Stimulated activated CD4-positive, alpha-beta T cell treated with anti-CD3 and anti-CD28 coated beads, Interleukin-2, amount 100 ng/mL, for 4 hours (primary cell): ENCODE data around the gene DPYSL4.
"Not testable (repeated sequence)": the region's sequence is repeated elsewhere in the genome, so short reads cannot be mapped to it uniquely, and the experiment has no call there.

Experiments used
- DNase-seq: peaks from one replicate; pipeline ENCODE4 v3.0.0-alpha.2; 2020; ENCODE audit warnings: low read depth

DPYSL4 gene

DNA sequence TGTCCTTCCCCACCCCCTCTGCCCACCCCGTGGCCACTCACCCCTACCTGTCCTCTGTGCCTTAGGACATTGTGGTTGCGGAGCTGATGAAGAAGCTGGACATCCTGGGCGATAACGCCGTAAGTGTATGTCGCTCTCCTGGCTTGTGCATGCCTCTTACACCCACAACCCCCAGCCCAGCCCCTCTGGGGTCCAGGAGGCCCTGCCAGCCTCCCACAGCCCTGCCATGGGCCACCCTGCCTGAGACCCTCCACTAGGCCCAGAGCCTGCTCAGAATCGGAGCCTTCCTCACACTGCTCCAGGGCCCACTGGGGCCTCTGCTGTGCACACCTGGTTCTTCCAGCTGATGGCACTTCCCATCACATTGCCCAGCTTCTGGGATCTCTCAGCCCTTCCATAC is 36.8 kb upstream of the DPYSL4 start:
- DNase-seq: no peak

GRCh38 chr10:132150777-132151176 is 36.0 kb upstream of the DPYSL4 start:
- no peak for DNase-seq

DNA sequence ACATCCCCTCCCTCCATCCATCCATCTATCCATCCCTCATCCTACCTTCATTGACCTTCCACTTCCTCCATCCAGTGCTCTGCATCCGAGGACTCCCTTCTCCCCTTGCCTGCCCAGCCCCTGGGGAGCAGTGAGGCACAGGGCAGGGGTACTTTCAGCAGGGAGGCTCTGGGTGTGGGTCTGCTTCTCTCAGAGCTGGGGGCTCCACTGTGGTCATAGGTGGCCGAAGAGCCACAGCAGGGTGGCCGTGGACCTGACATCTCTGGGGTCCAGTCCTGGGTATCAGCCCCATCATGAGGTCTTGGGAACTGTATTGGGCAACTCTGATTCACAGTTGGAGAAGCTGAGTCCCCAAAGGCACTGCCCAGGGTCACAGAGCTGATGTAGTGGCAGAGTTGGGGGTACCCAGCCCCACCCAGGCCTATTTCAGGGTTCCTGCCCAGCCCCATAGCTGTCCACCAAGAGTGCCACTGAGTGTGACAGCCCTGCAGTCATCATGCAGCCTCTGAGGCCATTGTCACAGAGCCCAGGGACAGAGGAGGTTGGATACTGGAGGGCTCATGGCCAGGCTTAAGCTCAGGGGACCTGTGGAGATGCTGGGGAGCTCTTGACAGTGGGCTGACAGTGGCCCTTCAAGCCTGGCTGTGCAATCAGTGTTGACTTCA is 35.3 kb upstream of the DPYSL4 start:
- DNase-seq: no peak

DNA sequence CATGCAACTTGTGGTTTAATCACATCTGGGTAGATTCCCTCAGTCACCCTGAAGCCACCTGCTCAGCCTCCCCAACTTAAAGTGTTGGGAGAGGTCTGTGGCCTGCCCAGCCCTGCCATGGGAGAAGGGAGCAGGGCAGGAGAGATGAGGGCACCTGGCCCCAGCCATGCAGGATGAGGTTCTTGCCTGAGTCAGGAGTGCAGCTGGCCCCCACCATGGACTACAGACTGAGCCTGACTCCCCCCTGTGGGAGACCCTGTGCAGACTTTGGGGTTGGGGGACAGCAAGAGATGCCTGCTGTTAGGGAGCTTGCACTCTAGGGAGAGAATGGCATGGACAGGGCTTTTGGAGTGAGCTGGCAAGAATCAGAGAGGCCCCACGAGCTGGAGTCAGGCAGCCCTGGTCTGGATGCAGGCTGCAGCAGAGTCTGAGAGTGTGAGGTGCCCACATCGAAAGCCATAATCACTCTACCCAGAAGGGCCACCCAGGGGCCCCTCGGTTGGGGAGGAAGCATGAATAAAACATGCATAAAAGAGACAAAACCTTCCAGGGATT is 34.7 kb upstream of the DPYSL4 start:
- no peak for DNase-seq

DNA sequence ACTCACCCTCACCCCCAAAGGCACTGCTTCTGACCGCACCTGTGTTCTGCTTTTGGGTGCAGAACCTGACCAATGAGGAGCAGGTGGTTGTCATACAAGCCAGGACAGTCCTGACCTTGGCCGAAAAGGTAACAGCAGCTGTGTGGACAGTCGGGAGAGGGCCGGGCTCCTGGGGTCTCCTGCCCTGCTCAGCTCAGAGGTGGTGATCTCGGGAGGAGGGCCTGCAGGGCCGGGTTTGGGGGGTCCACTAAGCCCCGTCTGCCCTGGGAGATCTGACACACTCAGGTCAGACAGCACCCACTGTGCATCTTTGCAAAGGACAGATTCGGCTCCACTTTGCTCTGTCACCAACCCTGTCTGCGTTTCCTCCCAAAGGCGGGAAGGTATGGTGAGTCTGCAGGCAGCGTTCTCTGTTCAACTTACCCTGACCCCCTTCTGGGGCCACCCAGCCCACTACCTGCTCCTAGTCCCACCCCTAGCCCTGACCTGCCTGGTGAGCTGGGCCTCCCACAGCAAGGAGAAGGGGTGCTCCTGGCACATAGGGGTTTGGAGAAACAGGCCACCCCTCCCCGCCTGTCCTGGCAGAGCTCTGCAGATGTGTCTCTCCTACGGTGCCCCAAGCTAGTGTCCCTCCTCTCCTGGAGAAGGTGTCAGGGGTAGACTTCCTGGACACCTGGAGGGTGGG is 33.7 kb upstream of the DPYSL4 start:
- DNase-seq: no peak

- DNase-seq: no peak
Observed at GRCh38 chr10:132153616-132154217, 33.0 kb upstream of the DPYSL4 start.

DNA sequence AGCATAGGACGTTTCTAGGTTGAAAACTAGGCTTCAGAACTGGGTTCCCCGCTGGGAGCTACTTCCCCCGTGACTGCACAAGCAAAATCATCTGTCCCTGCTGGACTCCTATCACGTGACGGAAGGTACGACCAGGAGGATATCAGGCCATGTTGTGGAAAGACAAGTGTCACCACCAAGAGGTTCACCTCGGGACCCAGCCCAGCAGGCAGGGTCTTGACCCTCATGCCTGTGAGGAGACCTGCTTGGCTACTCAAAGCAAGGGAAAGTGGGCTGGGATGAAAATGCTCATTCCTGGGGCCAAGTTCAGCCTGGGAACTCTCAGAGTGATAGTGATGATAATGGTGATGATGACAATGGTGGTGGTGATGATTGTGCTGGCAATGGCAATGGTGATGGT is 32.3 kb upstream of the DPYSL4 start:
- DNase-seq: no peak

DNA sequence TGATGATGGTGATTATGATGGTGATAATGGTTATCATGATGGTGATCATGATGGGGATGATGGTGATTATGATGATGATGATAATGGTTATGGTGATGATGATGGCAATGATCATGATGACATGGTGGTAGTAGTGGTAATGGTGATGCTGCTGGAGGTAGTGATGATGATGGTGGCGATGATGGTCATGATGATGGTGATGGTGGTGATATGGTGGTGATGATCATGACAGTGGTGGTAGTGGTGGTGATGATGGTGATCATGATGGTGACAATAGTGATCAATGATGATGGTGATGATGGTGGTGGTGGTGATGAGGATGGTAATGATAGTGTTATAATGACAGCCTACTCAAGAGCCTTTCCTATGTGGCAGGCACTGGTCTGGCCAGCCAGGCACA is 31.8 kb upstream of the DPYSL4 start:
- DNase-seq: no peak

GRCh38 chr10:132155723-132156381 is 30.9 kb upstream of the DPYSL4 start:
- no peak for DNase-seq

- DNase-seq: no peak
Observed at GRCh38 chr10:132156382-132156781, 30.4 kb upstream of the DPYSL4 start.

DNA sequence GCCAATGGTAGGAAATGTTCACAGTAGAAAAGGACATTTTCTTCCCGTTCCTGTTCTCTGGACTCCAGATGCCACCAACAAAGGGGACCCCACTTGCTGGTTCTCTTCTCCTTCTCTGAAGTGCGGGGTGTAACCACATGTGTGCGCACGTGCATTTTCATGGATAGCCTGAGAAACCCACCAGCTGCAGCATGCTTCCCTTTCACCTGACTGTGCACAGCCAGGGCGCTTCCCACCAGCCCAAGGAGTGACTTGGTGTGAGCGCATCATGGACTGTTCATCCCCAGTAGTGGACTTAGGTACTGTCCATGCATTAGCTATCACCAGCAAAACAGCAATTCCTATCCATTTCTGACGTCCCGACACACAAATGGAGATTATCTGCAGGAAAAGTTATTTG is 29.6 kb upstream of the DPYSL4 start:
- DNase-seq: no peak

DNA sequence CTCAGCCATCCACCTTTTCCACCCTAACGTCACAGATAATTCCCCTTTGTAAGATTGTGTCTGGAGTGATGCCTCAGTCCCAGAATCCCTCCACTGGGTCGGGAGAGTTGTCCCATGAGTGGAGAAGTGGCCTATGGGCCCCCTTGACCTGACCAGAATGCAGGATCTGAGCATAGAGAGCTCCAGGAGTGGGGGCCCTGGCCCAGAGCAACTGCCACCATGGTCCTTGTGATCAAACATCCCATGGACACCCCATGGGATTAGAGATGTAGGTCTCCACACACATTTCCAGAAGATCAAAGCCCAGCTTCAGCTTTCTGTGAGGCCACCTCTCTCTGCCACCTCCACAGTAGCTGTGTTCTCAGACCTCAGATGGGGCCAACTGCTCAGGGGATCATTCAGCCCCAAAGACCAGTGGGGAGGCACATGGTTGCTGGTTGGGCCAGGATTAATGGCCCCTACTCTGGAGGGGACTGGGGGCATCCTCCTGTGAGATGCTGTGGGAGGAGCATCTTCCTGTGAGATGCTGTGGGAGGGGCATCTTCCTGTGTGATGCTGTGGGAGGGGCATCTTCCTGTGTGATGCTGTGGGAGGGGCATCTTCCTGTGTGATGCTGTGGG is 28.5 kb upstream of the DPYSL4 start:
- no peak for DNase-seq

- DNase-seq: no peak
Observed at GRCh38 chr10:132158823-132159222, 27.9 kb upstream of the DPYSL4 start.

DNA sequence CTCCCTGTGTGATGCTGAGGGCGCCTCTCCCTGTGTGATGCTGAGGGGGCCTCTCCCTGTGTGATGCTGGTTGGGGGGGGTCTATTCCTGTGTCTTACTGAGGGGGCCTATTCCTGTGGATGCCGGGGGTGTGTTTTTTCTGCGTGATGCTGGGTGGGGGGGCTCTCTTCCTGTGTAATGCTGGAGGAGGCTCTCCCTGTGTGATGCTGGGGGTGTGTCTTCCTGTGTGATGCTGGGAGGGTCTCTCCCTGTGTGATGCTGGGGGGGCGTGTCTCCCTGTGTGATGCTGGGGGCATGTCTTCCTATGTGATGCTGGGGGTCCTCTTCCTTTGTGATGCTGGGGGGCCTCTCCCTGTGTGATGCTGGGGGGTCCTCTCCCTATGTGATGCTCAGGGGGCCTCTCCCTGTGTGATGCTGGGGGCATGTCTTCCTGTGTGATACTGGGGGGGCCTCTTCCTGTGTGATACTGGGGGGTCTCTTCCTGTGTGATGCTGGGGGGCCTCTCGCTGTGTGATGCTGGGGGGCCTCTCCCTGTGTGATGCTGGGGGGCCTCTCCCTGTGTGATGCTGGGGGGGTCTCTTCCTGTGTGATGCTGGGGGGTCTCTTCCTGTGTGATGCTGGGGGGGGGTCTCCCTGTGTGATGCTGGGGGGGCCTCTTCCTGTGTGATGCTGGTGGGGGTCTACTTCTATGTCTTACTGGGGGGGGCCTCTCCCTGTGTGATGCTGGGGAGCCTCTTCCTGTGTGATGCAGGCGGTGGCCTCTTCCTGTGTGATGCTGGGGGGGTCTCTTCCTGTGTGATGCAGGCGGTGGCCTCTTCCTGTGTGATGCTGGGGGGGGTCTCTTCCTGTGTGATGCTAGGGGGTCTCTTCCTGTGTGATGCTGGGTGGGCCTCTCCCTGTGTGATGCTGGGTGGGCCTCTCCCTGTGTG is 27.2 kb upstream of the DPYSL4 start:
- not testable (repeated sequence) for DNase-seq

DNA sequence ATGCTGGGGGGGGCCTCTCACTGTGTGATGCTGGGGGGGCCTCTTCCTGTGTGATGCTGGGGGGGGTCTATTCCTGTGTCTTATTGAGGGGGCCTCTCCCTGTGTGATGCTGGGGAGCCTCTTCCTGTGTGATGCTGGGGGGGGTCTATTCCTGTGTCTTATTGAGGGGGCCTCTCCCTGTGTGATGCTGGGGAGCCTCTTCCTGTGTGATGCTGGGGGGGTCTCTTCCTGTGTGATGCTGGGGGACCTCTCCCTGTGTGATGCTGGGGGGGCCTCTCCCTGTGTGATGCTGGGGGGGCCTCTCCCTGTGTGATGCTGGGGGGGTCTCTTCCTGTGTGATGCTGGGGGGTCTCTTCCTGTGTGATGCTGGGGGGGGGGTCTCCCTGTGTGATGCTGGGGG is 26.5 kb upstream of the DPYSL4 start:
- not testable (repeated sequence) for DNase-seq

- not testable (repeated sequence) for DNase-seq
Observed at GRCh38 chr10:132160834-132161622, 25.7 kb upstream of the DPYSL4 start.

- DNase-seq: no peak
Observed at GRCh38 chr10:132162021-132162531, 24.7 kb upstream of the DPYSL4 start.

- no peak for DNase-seq
Observed at GRCh38 chr10:132162590-132163277, 24.0 kb upstream of the DPYSL4 start.

- DNase-seq: no peak
Observed at GRCh38 chr10:132163278-132163765, 23.4 kb upstream of the DPYSL4 start.
